ENCODE data around the gene CHKB.
A peak's percentile ranks its signal among the peaks of the same experiment; 100 is the strongest.
"Not testable (repeated sequence)": the region's sequence is repeated elsewhere in the genome, so short reads cannot be mapped to it uniquely, and the experiment has no call there.

Gene CHKB

DNA sequence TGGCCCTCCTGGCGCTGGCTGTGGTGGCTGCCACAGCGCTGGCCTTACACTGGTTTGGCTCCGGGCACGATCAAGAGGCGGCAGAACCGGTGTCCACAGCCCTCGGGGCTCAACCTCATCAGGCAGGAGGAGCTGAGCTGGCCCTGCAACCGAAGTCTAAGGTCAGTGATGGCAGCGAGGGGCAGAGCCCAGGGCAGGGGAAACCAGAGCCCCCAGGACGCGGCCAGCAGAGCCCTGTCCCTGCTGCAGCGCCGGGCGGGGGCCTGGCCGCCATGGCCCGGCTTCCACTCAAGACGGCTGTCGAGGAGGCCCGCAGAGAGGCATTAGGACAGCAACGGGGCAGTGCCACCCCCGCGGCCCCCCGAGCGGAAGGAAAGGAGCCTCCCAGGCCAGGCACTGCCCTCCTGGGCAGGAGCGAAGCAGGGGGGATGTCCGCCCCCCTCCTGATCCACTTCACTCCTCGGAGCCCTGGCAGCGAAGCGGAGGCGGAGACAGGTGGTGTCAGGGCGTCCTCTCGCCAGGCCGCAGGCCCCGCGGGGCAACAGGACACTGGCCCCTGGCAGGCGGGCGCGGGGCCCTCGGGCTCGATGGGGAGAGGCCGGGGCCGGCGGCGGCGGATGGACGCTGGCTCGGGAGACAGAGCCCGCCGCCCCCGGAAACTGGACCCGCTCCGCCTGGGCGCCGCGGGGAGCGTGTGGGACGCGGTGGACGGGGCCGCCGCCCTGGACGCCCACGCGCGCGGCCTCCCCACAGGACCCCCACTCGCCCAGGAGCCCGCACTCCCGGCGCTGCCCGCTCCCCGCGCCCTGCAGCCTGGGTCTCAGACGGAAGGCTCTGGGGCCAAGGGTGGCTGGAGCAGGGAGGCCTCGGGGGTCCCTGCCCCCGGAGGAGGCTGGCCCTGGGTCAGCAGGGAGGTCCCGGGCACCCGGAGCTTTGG lies 36.1 kb downstream of the CHKB start:
- DNase-seq: no peak

DNA sequence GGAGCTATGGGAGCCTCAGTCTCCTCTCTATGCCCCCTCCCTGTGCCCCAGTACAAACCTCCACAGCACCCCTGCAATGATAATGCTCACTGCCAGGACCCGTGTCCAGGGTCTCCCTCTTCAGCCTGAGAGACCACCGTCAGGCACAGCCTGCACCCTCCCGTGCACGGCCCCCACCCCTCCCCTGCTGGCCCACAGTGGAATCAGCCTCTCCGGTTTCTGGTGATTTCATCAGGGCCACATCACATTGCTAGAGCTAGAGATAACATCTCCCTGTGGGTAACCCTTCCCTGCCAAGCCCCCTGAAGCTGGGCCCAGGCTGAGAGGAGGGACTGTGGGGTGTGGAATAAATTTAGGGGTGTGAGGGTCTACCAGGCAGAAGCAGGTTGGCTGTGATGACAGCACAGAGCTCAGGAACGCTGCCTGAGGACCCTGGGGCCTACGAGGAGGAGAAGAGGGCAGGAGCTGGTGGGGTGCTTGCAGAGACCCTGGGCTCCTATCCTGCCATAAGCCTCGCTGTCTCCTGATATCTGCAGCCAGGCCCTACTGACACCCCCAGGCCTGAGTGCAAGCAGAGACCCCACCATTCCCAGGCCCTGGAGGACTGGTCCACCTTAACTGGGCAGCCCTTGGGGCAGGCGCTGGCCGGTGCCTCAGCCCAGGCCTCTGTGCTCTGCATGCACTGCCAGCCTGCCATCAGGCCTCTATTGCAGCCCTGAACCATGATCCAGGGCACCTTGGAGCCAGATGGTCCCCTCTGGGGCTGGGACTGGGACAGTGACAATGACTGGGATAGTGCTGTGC lies 36.9 kb downstream of the CHKB start, which contains the start of gene KLHDC7B:
TSS of gene KLHDC7B (plus strand) at position 378 of the 804 bp plus-strand sequence. CDS start at position 723, 345 bp downstream.
- no peak for DNase-seq

DNA sequence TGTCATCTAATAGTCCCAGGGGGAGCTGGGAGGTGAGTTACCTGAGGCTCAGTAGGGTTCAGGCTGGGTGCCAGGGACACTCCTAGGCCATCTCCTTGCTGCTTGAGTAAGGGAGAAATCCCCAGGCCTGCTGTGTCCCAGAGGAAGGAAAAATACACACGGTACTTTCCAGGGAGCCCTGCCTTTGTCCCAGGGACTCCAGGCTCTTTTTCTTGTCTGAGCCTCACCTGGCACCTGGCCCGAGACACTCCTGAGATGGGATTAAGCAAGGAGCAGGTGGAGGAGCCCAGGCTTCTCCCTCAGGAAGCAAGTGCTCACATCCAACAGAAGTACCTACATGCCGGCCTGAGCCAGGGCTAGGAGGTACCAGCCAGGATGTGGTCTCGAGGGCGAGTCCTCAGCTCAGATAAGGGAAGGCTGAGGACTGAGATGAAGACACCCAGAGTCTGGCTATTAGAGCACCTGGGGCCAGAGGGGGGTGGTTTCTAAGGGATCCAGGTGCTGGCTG lies 37.8 kb downstream of the CHKB start:
- DNase-seq: no peak

DNA sequence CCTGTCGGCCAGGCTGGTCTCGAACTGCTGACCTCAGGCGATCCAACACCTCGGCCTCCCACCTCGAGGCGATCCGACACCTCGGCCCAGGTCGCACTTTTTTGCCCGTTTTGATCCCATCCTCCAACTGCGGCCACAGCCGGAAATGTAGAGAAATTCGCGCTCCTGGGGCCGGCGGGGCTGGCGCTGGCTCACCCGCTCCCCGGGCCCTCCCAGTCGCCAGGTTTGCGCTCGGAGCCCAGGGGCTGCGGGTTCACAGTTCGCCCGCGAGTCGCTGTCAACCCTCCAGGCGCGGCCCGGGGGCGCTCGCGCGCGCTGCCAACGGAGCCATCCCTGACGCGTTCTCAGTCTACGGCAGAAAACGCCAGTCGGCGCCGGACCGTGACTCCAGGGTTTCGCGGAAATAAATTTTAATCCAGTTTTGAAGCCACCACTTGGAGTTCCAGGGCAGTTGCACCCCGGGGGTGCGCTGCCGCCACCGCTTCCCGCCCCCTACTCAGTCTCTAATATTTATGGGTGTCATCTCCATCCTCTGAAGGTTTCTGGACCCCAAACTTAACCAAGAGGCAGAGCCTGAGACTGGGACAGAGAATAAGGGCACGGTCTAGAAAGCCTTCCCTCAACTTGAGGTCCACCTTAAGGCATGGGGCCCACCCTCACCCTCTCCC lies 38.4 kb downstream of the CHKB start:
- DNase-seq: peak; percentile 85

DNA sequence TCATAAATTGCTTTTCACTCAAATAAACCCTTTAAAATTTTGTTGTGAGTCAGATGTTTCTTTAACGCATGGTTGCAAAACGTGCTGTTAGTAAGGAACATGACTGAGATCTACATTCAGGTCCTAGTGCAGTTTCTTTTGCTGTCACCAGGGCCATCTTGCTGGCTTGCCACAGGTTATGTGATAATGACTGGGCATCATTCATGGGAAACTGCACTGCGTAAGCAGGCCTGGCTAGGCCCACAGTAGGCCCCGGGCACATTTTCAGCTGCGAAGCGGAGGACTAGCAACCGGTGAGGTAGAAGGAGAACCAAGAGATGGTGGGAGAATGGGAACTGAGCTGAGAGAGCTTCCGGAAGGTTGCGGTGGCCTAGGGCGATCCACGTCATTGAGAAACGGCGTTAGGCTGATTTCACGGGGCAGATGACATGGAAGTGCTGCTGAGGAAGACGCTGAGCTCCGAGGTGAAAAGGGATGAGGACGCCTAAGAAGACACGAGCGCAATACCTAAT lies 40.2 kb downstream of the CHKB start:
- DNase-seq: no peak

DNA sequence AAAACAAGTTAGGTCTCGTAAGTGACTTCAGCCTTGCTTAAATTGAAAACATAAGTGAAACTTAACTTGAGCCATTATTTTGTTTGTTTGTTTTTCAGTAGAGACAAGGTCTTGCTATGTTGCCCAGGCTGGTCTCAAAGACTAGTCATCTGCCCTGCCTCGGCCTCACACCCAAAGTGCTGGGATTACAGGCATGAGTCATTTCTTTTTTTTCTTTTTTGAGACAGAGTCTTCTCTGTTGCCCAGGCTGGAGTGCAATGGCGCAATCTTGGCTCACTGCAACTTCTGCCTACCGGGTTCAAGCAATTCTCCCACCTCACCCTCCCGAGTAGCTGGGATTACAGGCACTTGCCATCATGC lies 41.0 kb downstream of the CHKB start:
- not testable (repeated sequence) for DNase-seq

DNA sequence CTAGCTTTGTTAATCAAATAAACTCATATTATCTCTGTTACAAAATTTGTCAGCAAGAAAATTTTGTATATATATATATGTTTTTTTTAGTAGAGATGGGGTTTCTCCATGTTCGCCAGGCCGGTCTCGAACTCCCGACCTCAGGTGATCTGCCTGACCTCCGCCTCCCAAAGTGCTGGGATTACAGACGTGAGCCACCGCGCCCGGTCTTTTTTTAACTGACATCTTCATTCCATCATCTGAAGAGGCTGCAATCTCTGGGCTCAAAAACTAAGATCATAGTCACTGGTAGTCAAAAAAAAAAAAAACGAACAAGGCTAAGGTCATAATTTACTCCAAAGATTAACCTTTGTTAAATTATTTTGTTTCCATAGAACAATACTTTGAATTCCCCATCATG lies 42.3 kb downstream of the CHKB start:
- no peak for DNase-seq

DNA sequence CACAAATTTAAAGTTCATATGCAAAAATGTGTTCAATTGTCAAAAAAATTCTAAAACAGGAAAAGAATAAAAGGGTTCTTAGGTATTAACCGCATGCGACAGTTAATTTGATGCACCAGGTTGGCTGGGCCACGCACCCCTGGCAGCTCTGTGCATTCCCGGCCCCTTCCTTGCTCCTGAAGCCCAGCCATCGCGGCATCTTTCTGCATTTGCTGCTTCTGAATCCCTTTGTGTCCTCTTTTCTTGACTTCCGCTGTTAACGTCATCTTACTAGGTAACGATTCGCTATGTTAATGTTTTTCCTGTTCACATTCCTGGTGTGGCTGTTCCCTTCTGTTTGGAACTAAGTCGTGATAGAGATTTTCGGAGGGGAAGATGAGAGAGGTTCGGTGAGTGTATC lies 44.9 kb downstream of the CHKB start:
- no peak for DNase-seq

DNA sequence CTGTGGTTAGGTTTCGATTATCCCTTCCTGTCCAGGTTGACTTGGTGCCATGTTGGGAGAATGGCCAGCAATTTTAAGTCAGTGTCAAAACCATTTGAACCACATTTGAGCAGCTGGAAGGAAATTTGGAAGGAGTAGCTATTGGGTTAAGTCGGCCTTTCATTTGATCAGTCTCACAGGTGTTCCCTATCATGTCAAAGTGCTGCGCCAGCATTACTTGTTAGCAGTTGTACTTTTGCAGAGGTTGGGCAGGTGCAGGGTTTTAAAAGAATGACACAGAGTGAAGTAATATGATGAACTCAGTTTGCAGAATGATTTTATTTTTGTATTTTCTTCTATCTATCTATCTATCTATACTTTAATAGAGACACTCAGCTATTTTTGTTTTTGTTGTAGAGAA lies 46.4 kb downstream of the CHKB start:
- DNase-seq: no peak

DNA sequence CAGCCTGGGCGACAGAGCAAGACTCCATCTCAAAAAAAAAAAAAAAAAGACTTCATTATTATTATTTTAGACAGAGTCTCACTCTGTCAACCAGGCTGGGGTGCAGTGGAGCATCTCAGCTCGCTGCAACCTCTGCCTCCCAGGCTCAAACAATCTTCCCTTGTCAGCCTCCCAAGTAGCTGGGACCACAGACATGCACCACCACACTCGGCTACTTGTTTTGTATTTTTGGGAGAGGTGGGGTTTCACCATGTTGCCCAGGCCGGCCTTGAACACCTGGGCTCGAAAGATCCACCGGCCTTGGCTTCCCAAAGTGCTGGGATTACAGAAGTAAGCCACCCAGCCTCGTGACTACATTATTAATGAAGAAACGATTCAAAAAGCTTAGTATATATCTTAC lies 47.5 kb downstream of the CHKB start:
- no peak for DNase-seq

DNA sequence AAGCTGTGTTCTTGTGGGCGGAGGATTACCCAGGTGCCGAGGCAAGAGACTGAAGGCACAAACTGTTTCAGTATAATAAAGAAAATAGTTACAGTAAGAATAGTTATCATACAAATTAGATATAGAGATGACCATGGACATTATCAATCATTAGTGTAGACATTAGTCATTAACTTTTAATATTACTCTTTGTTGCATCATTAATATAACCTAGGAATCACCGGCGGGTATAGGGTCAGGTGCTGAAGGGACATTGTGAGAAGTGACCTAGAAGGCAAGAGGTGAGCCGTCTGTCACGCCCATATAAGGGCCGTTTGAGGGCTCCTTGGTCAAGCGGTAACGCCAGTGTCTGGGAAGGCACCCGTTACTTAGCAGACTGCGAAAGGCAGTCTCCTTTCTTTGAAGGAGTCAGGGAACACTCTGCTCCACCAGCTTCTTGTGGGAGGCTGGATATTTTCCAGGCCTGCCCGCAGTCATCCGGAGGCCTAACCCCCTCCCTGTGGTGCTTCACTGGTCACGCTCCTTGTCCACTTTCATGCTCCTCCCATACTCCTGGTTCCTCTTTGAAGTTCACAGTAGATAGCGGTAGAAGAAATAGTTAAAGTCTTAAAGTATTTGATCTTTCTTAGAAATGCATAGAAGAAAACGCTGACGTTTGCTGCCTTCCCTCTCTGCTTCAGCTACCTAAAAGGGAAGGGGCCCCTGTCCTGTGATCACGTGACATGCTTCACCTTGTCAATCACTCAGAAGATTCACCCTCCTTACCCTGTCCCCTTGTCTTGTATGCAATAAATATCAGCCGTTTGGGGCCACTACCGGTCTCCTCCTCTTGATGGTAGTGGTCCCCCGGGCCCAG lies 48.6 kb downstream of the CHKB start:
- not testable (repeated sequence) for DNase-seq

DNA sequence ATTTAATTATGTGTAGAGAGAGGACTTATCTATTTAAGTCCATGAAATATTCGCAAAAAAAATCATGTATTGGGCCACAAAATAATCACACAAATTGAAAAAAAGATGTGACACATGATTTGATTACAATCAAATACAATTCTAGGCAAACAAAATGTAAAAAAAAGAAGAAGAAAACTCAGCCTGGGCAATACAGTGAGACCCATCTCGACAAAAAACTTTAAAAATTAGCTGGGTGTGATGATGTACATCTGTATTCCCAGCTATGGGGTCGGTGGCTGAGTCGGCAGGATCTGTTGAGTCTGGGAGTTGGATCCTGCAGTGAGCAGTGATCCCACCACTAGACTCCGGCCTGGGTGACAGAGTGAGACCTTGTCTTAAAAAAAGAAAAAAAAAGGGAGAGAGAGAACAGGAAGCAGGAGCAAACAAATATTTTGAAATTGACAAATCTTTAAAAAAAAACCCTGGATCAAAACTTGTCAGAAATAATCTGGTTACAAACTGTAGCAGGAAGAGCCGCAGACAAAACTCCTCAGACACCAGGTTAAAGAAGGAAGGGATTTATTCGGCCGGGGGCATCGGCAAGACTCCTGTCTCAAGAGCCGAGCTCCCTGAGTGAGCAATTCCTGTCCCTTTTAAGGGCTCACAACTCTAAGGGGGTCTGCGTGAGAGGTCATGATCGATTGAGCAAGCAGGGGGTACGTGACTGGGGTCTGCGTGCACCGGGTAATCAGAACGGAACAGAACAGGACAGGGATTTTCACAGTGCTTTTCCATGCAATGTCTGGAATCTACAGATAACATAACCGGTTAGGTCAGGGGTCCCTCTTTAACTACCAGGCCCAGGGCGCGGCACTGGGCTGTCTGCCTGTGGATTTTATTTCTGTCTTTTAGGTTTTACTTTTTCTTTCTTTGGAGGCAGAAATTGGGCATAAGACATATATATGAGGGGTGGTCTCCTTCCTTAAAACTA lies 49.5 kb downstream of the CHKB start:
- DNase-seq: no peak

DNA sequence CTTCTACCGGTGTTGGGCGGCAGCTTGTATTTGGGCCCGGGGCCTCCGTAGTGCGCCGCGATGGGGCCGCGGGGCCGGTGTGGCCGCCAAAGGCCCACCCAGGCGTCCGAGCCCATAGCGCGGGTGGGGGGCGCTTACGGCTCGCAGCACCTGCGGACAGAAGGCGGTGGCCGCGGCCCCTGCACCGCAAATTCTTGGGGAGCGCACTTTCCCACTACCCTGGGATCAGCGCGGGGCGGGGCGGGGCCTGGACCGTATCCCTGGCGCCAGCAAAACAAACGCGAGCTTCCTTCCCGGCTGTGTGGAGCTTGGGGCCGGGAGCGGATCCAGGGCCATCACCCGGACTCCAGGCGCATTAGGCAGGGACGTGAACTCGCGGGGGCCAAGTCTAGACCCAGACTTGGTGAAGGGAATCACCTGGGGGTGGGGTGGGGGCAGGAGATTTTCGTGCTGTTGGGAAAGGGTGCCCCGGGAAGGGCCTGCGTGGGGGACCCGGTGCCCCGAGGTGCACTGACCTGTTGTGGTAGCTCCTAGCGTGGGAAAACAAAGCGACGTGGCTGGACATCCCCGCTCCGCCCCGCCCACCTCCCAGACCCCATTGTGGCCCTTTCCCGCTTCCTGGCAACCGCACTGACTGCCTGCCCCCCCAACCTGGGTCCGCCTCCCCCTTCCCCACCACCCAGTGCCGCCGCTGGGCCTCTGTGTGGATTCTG lies 50.5 kb downstream of the CHKB start:
- no peak for DNase-seq

DNA sequence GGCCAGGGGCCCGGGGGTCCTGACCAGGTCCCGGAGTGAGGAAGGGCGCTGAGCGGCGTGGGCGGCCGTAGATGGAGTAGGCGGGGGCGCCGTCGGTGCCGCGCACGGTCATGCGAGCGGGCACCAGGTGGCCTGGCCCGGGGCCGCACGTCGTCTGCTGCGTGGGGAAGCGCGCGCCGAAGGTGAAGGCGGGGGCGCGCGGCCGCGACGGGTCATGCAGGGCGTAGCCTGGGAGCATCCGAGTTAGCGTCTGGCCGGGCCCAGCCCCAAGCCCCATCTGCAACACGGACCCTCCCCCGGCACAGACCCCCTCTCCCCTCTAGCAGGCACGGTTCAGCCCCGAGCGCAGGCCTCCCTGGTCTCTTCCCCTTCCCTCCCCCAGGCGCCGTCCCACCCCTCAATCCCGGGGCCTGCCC lies 51.1 kb downstream of the CHKB start:
- DNase-seq: peak; percentile 39

DNA sequence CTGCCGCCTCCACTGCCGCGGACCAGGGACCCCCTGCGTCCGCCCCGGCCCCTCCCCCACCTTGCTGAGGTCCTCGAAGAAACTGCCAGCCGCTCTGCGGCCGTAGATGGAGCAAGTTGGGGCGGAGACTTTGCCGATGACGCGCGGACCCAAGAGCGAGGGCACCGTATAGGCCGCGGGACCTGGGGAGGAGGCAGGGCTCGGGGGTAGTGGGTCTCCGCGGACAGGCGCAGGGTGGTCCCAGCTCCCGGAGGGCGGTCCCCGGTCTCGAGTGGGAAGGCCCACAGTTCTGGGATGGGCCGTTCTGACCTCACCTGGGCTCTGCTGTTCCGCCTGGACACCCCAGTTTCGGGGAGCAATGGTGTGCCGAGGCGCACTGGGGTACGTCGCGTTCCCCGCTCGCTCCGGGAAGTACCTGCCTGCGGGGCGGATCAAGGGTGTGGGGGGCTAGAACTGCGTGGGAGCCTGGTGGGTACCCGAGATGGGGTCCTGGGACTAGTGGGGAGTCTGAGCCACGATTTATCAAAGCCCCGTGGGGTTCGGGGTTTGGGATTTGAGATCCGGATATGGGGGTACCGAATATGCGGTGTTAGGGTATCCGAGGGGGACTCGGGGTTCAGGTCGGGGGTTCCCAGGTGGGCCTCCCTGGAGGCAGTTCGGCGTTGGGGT lies 51.6 kb downstream of the CHKB start:
- peak; percentile 57 for DNase-seq

DNA sequence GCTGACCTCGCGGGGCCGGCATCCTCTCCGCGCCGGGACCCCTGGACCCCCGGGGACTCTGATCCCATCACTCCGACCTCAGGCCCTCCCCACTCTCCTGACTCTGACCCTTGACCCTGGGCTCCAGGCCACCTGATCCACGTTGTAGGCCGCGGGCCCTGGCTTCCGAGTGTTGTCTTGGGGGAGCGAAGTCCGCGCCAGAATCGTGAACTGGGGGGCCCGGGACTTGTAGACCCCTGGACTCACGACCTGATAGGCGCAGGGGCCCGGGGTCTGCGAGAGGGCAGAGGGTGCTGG lies 52.1 kb downstream of the CHKB start:
- no peak for DNase-seq

DNA sequence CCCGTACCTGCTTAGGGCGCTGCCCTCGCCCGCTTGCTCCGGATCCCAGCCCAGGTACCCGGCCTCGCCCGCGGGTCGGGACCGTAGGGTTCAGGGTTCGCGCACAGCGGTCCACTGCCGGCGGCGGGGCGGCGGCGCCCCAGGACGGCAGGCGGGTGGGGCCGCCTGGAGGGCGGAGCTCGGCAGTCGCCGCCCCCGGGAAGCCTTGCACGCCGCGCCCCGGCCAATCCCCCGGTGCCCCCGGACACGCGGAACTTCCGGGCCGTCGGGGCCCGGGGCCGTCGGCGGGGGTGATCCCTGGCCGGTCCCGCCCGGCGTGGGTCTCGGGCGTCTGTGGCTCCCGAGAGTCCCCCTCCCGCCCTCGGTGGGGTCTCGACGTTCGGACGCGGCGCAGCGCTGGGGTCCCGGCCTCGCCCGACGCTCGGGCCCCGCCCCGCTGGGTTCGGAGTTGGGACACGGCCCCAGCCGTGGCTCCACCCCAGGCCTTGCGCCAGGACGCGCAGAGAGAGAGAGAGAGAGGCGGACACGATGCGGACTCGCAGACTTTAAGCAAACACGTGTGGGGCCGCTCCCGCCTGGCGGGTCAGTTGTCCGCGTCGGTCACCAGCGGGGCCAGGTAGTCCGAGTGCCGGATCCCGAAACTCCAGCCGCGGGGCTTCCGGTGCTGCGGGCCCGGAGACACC lies 52.6 kb downstream of the CHKB start, which contains the start of gene TYMP:
TSS of gene TYMP (minus strand) at position 116 of the 683 bp plus-strand sequence. CDS start 303 bp downstream, outside the sequence.
- peak; percentile 54 for DNase-seq

DNA sequence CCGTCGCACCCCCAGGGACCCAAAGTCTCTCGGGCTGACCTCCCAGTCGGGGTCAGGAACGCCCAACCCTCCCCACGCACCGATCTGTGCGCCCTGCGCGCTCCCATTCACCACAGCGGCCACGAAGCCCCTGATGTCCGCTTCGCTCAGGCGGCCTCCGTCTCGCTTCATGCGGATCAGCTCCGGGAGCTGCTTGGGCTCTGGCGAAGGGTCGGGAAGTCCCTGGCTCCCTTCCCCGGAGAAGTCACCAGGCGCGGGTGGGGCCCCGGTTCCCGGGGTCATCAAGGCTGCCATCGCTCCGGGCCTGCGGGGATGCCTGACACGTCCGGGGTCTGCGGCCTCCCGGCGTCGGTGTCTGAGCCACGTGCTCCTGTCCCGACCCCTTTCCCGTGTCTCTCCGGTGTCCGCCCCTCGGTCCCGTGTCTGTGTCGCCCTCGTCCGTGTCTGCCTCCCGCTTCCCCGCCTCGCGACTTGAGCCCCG lies 53.2 kb downstream of the CHKB start:
- DNase-seq: no peak

All from activated gamma-delta T cell (primary cell).